Measurements from ENCODE around the gene PPP1R3G.
"Not testable (repeated sequence)": the region's sequence is repeated elsewhere in the genome, so short reads cannot be mapped to it uniquely, and the experiment has no call there.

The PPP1R3G gene

GRCh38 chr6:5119090-5119951 lies 34.2 kb downstream of the PPP1R3G start:
- Histone ChIP-seq H3K36me3 (no peaks in the 10 kb centered on the region), H3K9me3 (no peaks in the 10 kb centered on the region), H3K27me3 (no peaks in the 10 kb centered on the region), H3K4me1 (no peaks in the 10 kb centered on the region), H3K4me3 (ENCODE audit: low read depth, low read length) (no peak overlapping the region)
- no peak for TF ChIP-seq CTCF (IDR thresholded peaks at IDR 0.05; ENCODE audit: low read depth, low read length)
- no peak for DNase-seq

- no peaks in the 10 kb centered on the region for H3K9me3 ChIP-seq
- no peak overlapping the region for H3K4me3 ChIP-seq (ENCODE audit: low read depth, low read length)
- H3K27me3 ChIP-seq = no peaks in the 10 kb centered on the region
- H3K36me3 ChIP-seq = no peaks in the 10 kb centered on the region
- no peaks in the 10 kb centered on the region for H3K4me1 ChIP-seq
- DNase-seq = no peak
- no peak for TF ChIP-seq CTCF (IDR thresholded peaks at IDR 0.05; ENCODE audit: low read depth, low read length)
Observed at GRCh38 chr6:5120011-5120410, 34.9 kb downstream of the PPP1R3G start.

- DNase-seq; H3K4me3 ChIP-seq (ENCODE audit: low read depth, low read length); H3K9me3 ChIP-seq; H3K36me3 ChIP-seq; H3K27me3 ChIP-seq; H3K4me1 ChIP-seq: not testable (repeated sequence)
Observed at GRCh38 chr6:5120543-5120942, 35.4 kb downstream of the PPP1R3G start.

- Histone ChIP-seq H3K36me3 (no peaks in the 10 kb centered on the region), H3K4me3 (ENCODE audit: low read depth, low read length) (no peak overlapping the region), H3K9me3 (no peaks in the 10 kb centered on the region), H3K27me3 (no peaks in the 10 kb centered on the region), H3K4me1 (no peaks in the 10 kb centered on the region)
- no peak for TF ChIP-seq CTCF (IDR thresholded peaks at IDR 0.05; ENCODE audit: low read depth, low read length)
- no peak for DNase-seq
Observed at GRCh38 chr6:5121479-5121878, 36.3 kb downstream of the PPP1R3G start.

GRCh38 chr6:5121956-5122355 lies 36.8 kb downstream of the PPP1R3G start:
- Histone ChIP-seq H3K4me1 (no peaks in the 10 kb centered on the region), H3K9me3 (no peaks in the 10 kb centered on the region), H3K4me3 (ENCODE audit: low read depth, low read length) (no peak overlapping the region), H3K36me3 (no peaks in the 10 kb centered on the region), H3K27me3 (no peaks in the 10 kb centered on the region)
- TF ChIP-seq CTCF (IDR thresholded peaks at IDR 0.05; ENCODE audit: low read depth, low read length) = no peak
- DNase-seq = no peak

- TF ChIP-seq CTCF (IDR thresholded peaks at IDR 0.05; ENCODE audit: low read depth, low read length) = no peak
- H3K27me3 ChIP-seq = no peaks in the 10 kb centered on the region
- H3K4me1 ChIP-seq = no peaks in the 10 kb centered on the region
- no peaks in the 10 kb centered on the region for H3K36me3 ChIP-seq
- DNase-seq = no peak
- H3K9me3 ChIP-seq = no peaks in the 10 kb centered on the region
- H3K4me3 ChIP-seq (ENCODE audit: low read depth, low read length) = no peak overlapping the region
Observed at GRCh38 chr6:5122504-5123112, 37.5 kb downstream of the PPP1R3G start.

All from BE2C (cell line).